Common myeloid progenitor, CD34-positive (primary cell): ENCODE results near the gene HNRNPM. TPM values are rescaled to one million over a fixed set of nuclear protein-coding genes. Genes with fewer than 3 reads are reported as not detected.

ENCODE experiments used
- CTCF ChIA-PET: fragments of 350-600 bp; sonication (Branson Sonifier 250); formaldehyde crosslinking; loops from one replicate; lab custom pipeline; 2021; ENCODE audit warnings: antibody characterized with exemption; lab: Charles Lee
- POLR2A ChIA-PET: fragments of 350-600 bp; sonication (Branson Sonifier 250); formaldehyde crosslinking; loops from one replicate; lab custom pipeline; 2021; ENCODE audit warnings: antibody characterized with exemption; lab: Charles Lee
- DNase-seq, 3 donors: peaks; one replicate each; pipeline versions ENCODE4 v3.0.0 to v3.0.0-alpha.2; 2013
- H3K27ac ChIP-seq, 2 experiments: 1 replicate in 1 of 2; 2 replicates in 1 of 2; pipeline ENCODE4 v1.7.0; 2013; ENCODE audit warnings: inconsistent platforms in 2 of 2, low read length in 2 of 2, mild to moderate bottlenecking in 2 of 2, low read depth in 1 of 2, moderate library complexity in 1 of 2; ENCODE audit not compliant: severe bottlenecking in 2 of 2, insufficient read depth in 1 of 2, poor library complexity in 1 of 2
- H3K27me3 ChIP-seq, 5 experiments: replicated peaks in 2 of 5; 1 replicate in 3 of 5; 2 replicates in 2 of 5; pipeline versions ENCODE4 v1.6.1 to v1.7.0; 2013; ENCODE audit warnings: low read length in 4 of 5, mild to moderate bottlenecking in 2 of 5, moderate library complexity in 2 of 5, inconsistent platforms in 1 of 5; ENCODE audit not compliant: insufficient read depth in 5 of 5, control insufficient read depth in 4 of 5
- H3K36me3 ChIP-seq, 4 experiments: 1 replicate in 2 of 4; 2 replicates in 2 of 4; pipeline versions ENCODE4 v1.6.1 to v1.7.0; 2013; ENCODE audit warnings: low read length in 3 of 4, control low read depth in 1 of 4, mild to moderate bottlenecking in 1 of 4; ENCODE audit not compliant: control insufficient read depth in 4 of 4, insufficient read depth in 4 of 4
- H3K4me1 ChIP-seq, 4 experiments: 1 replicate in 3 of 4; 2 replicates in 1 of 4; pipeline versions ENCODE4 v1.6.1 to v1.7.1; 2013; ENCODE audit warnings: low read length in 3 of 4, mild to moderate bottlenecking in 3 of 4, control low read depth in 1 of 4, inconsistent platforms in 1 of 4, moderate library complexity in 1 of 4; ENCODE audit not compliant: control insufficient read depth in 4 of 4, insufficient read depth in 4 of 4; ENCODE audit errors: control extremely low read depth in 1 of 4
- H3K4me3 ChIP-seq, 7 experiments: 1 replicate in 4 of 7; 2 replicates in 3 of 7; pipeline versions ENCODE4 v1.5.1 to v1.7.0; 2013; ENCODE audit warnings: mild to moderate bottlenecking in 7 of 7, low read length in 6 of 7, moderate library complexity in 6 of 7, inconsistent platforms in 2 of 7, low read depth in 2 of 7, control low read depth in 1 of 7; ENCODE audit not compliant: insufficient read depth in 4 of 7, control insufficient read depth in 1 of 7; ENCODE audit errors: extremely low read depth in 1 of 7
- H3K9me3 ChIP-seq, 5 experiments: 1 replicate in 4 of 5; 2 replicates in 1 of 5; pipeline versions ENCODE4 v1.6.1 to v1.7.1; 2013; ENCODE audit warnings: low read length in 4 of 5, mild to moderate bottlenecking in 2 of 5, inconsistent platforms in 1 of 5, low read depth in 1 of 5, moderate library complexity in 1 of 5; ENCODE audit not compliant: control insufficient read depth in 4 of 5, insufficient read depth in 2 of 5; ENCODE audit errors: control extremely low read depth in 1 of 5
- WGBS: methylation state at CpG from one replicate; pipeline ENCODE4 v1.1.5; 2013; ENCODE audit not compliant: insufficient coverage; 5-methylcytosine and 5-hydroxymethylcytosine counted together
- polyA plus RNA-seq: library from polyadenylated mRNA; unstranded; fragments of 120-200 nt; gene quantifications from one replicate; pipeline ENCODE4 v1.2.1, GENCODE V29; 2013

Gene HNRNPM
- polyA plus RNA-seq = 237 TPM

GRCh38 chr19:8444677-8445487, at the start of gene HNRNPM:
HNRNPM (plus strand) TSS chr19:8444975; CDS start chr19:8444999, 24 bp downstream.
- Histone ChIP-seq H3K27me3 (no peaks in the 10 kb centered on the region), H3K27ac (peak within 1 kb of the TSS; percentile 97 to 98), H3K36me3 (peaks cover 4 to 23% (median 11%) of the 10 kb centered on the region in 4 experiments), H3K4me1 (peaks cover 22 to 44% (median 34%) of the 10 kb centered on the region in 4 experiments), H3K9me3 (no peaks in the 10 kb centered on the region), H3K4me3 (peak within 1 kb of the TSS; percentile 83 to 97 (median 93))
- ChIA-PET CTCF (interaction anchor here (0.6 to 1.7 kb wide), 7 partner anchors 9 to 1181 kb away, joined by 3 to 5 read pairs (median 4); no protein-coding TSS in a partner anchor), POLR2A (interaction anchor here (0.6 to 1.6 kb wide), 7 partner anchors 12 to 191 kb away, joined by 3 to 13 read pairs (median 3); partner anchors contain the start of gene MARCHF2)
- DNase-seq = peak; percentile 97 to 99 (median 98)
- WGBS = 0% methylated on average over 72 of the region's 93 CpGs

- H3K9me3 ChIP-seq = no peaks in the 10 kb centered on the region
- H3K27ac ChIP-seq = no peak overlapping the region
- WGBS = 96% methylated on average over 14 of the region's 14 CpGs
- H3K4me1 ChIP-seq = peaks cover 0 to 30% (median 23%) of the 10 kb centered on the region in 4 experiments
- ChIA-PET POLR2A (interaction anchor here (1.0 kb wide), 1 partner anchor 38 kb away, joined by 3 read pairs; no protein-coding TSS in a partner anchor), CTCF (interaction anchor here (1.0 kb wide), 2 partner anchors 41 to 43 kb away, joined by 4 to 9 read pairs; no protein-coding TSS in a partner anchor)
- peaks cover 5 to 21% (median 16%) of the 10 kb centered on the region in 4 experiments for H3K36me3 ChIP-seq
- DNase-seq = no peak
- no peak overlapping the region for H3K4me3 ChIP-seq
- no peaks in the 10 kb centered on the region for H3K27me3 ChIP-seq
Observed at GRCh38 chr19:8395621-8396082, 49.1 kb upstream of the HNRNPM start.

GRCh38 chr19:8396185-8396562, 48.6 kb upstream of the HNRNPM start:
- no peaks in the 10 kb centered on the region for H3K27me3 ChIP-seq
- ChIA-PET CTCF (interaction anchor here (1.0 kb wide), 2 partner anchors 42 to 43 kb away, joined by 4 to 9 read pairs; no protein-coding TSS in a partner anchor), POLR2A (interaction anchor here (1.0 kb wide), 1 partner anchor 39 kb away, joined by 3 read pairs; no protein-coding TSS in a partner anchor)
- peaks cover 0 to 30% (median 19%) of the 10 kb centered on the region in 4 experiments for H3K4me1 ChIP-seq
- H3K27ac ChIP-seq = no peak overlapping the region
- DNase-seq = no peak
- no peak overlapping the region for H3K4me3 ChIP-seq
- peaks cover 5 to 21% (median 16%) of the 10 kb centered on the region in 4 experiments for H3K36me3 ChIP-seq
- H3K9me3 ChIP-seq = no peaks in the 10 kb centered on the region
- WGBS = 96% methylated on average over 6 of the region's 7 CpGs

- DNase-seq = peak; percentile 70 to 78 (median 77)
- no peak overlapping the region for H3K4me3 ChIP-seq
- ChIA-PET POLR2A (no interaction called here), CTCF (interaction anchor here (1.0 to 3.8 kb wide), 2 partner anchors 43 to 44 kb away, joined by 4 to 30 read pairs; no protein-coding TSS in a partner anchor)
- H3K9me3 ChIP-seq = no peaks in the 10 kb centered on the region
- 96% methylated on average over 10 of the region's 22 CpGs for WGBS
- H3K36me3 ChIP-seq = peaks cover 5 to 20% (median 16%) of the 10 kb centered on the region in 4 experiments
- H3K27ac ChIP-seq = no peak overlapping the region
- H3K4me1 ChIP-seq = peaks cover 0 to 25% (median 14%) of the 10 kb centered on the region in 4 experiments
- H3K27me3 ChIP-seq = no peaks in the 10 kb centered on the region
Observed at GRCh38 chr19:8396563-8397203, 48.1 kb upstream of the HNRNPM start.

GRCh38 chr19:8397271-8397670, 47.5 kb upstream of the HNRNPM start:
- Histone ChIP-seq H3K4me1 (peaks cover 0 to 19% (median 9%) of the 10 kb centered on the region in 4 experiments), H3K9me3 (no peaks in the 10 kb centered on the region), H3K27ac (no peak overlapping the region), H3K4me3 (no peak overlapping the region), H3K36me3 (peaks cover 9 to 26% (median 18%) of the 10 kb centered on the region in 4 experiments), H3K27me3 (no peaks in the 10 kb centered on the region)
- ChIA-PET POLR2A (no interaction called here), CTCF (interaction anchor here (1.0 to 3.8 kb wide), 3 partner anchors 12 to 130 kb away, joined by 3 to 30 read pairs (median 4); no protein-coding TSS in a partner anchor)
- WGBS = 89% methylated on average over 6 of the region's 7 CpGs
- no peak for DNase-seq

GRCh38 chr19:8397746-8398310, 46.9 kb upstream of the HNRNPM start:
- Histone ChIP-seq H3K4me1 (peaks cover 0 to 16% (median 7%) of the 10 kb centered on the region in 4 experiments), H3K36me3 (peaks cover 10 to 31% (median 22%) of the 10 kb centered on the region in 4 experiments), H3K27ac (no peak overlapping the region), H3K9me3 (no peaks in the 10 kb centered on the region), H3K27me3 (no peaks in the 10 kb centered on the region), H3K4me3 (no peak overlapping the region)
- WGBS = 96% methylated on average over 9 of the region's 10 CpGs
- ChIA-PET POLR2A (no interaction called here), CTCF (interaction anchor here (1.0 to 3.8 kb wide), 3 partner anchors 11 to 130 kb away, joined by 3 to 30 read pairs (median 4); no protein-coding TSS in a partner anchor)
- DNase-seq = no peak
